ENCODE results near the gene RBL1. TPM values are rescaled to one million over a fixed set of nuclear protein-coding genes. Genes with fewer than 3 reads are reported as not detected.
"Not testable (repeated sequence)": the region's sequence is repeated elsewhere in the genome, so short reads cannot be mapped to it uniquely, and the experiment has no call there.

The RBL1 gene
- total RNA-seq, 2 donors from 2014 or later: 6.9 to 17.6 TPM

DNA sequence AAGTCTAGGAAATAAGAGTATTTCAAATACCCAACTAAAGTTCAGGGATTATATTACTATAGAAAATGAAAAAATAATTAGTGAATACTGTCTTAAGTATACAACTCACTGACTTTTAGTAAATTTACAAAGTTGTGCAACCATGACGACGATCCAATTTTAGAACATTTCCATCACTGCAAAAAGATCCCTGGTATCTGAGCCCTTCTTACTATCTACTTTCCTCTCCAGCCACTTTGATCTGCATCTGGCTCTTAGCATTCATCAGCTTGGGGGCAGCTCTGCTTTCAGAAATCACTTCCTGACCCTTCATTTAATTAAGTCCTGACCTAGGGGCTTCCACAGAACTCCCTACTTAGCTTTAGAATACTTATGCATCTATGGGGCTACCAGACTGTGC is 38.2 kb upstream of the RBL1 start:
- intact Hi-C loops (cut with DNase I): no loop called here
- H3K27ac ChIP-seq: no peak overlapping the region
- no peaks in the 10 kb centered on the region for H3K9me3 ChIP-seq
- H3K9ac ChIP-seq (ENCODE audit: low read depth in 2 of 2, low read length in 2 of 2): no peak overlapping the region
- no peaks in the 10 kb centered on the region for H3K36me3 ChIP-seq
- no peaks in the 10 kb centered on the region for H3K27me3 ChIP-seq
- H3K4me1 ChIP-seq: no peaks in the 10 kb centered on the region
- H3K4me3 ChIP-seq: no peak overlapping the region
- TF ChIP-seq, protein P1, sequence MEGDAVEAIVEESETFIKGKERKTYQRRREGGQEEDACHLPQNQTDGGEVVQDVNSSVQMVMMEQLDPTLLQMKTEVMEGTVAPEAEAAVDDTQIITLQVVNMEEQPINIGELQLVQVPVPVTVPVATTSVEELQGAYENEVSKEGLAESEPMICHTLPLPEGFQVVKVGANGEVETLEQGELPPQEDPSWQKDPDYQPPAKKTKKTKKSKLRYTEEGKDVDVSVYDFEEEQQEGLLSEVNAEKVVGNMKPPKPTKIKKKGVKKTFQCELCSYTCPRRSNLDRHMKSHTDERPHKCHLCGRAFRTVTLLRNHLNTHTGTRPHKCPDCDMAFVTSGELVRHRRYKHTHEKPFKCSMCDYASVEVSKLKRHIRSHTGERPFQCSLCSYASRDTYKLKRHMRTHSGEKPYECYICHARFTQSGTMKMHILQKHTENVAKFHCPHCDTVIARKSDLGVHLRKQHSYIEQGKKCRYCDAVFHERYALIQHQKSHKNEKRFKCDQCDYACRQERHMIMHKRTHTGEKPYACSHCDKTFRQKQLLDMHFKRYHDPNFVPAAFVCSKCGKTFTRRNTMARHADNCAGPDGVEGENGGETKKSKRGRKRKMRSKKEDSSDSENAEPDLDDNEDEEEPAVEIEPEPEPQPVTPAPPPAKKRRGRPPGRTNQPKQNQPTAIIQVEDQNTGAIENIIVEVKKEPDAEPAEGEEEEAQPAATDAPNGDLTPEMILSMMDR (IDR thresholded peaks at IDR 0.05): no peak
- no peak for DNase-seq

DNA sequence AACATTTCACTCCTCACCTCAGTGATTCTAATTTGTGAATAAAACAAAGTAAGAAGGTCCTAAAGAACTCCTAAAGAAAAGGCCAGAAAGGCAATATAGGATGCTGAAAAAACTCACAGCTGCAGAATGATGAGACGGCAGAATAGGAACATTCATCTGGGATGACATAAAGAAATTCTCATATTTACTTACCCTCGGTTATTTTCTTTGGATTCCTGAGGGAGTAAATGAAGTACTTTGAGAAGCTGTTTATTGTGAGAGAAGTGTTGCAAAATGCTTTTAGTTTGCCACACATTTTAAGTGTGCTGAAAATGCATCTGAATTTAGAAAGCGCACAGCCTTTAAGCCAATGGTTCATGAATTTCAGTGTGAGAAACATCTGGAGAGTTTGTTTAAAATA is 35.7 kb upstream of the RBL1 start:
- H3K4me1 ChIP-seq: no peaks in the 10 kb centered on the region
- H3K27ac ChIP-seq: no peak overlapping the region
- no peak overlapping the region for H3K4me3 ChIP-seq
- no peaks in the 10 kb centered on the region for H3K36me3 ChIP-seq
- no peak overlapping the region for H3K9ac ChIP-seq (ENCODE audit: low read depth in 2 of 2, low read length in 2 of 2)
- no peak for DNase-seq
- intact Hi-C loops (cut with DNase I): no loop called here
- no peaks in the 10 kb centered on the region for H3K27me3 ChIP-seq
- TF ChIP-seq, protein P1 (IDR thresholded peaks at IDR 0.05): no peak
- no peaks in the 10 kb centered on the region for H3K9me3 ChIP-seq

DNA sequence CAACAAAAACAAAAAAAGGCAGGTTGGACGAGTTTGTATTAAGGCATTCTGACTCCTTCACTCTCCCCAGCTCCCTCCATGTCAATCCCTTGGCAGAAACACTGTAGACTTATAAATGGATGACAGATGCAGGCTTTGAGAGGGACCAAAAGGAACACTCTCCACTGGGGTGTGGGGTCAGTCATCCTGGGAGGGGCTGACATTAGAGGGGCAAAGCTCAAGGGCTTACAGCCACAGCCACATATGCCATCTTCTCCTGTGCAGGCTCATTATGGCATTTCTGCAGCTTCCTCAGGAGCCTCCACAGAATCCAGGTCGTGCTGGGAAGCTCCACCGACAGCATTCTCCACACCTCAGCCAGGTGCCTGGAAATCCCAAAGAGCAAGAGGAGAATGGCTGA is 33.0 kb upstream of the RBL1 start:
- TF ChIP-seq, protein P1 (IDR thresholded peaks at IDR 0.05): no peak

DNA sequence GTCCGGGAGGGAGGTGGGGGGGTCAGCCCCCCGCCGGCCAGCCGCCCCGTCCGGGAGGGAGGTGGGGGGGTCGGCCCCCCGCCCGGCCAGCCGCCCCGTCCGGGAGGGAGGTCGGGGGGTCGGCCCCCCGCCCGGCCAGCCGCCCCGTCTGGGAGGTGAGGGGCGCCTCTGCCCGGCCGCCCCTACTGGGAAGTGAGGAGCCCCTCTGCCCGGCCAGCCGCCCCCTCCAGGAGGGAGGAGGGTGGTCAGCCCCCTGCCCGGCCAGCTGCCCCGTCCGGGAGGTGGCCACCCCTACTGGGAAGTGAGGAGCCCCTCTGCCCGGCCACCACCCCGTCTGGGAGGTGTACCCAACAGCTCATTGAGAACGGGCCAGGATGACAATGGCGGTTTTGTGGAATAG is 30.5 kb upstream of the RBL1 start:
- H3K9me3 ChIP-seq; intact Hi-C loops (cut with DNase I); H3K36me3 ChIP-seq; H3K4me3 ChIP-seq; H3K27ac ChIP-seq; H3K27me3 ChIP-seq; DNase-seq; H3K4me1 ChIP-seq; H3K9ac ChIP-seq (ENCODE audit: low read depth in 2 of 2, low read length in 2 of 2): not testable (repeated sequence)

More for the DNA sequence above, 33.0 kb upstream of the RBL1 start:
- H3K27ac ChIP-seq: no peak overlapping the region
- intact Hi-C loops (cut with DNase I): no loop called here
- H3K4me1 ChIP-seq: no peaks in the 10 kb centered on the region
- H3K9ac ChIP-seq (ENCODE audit: low read depth in 2 of 2, low read length in 2 of 2): no peak overlapping the region
- H3K9me3 ChIP-seq: no peaks in the 10 kb centered on the region
- no peak overlapping the region for H3K4me3 ChIP-seq
- no peaks in the 10 kb centered on the region for H3K27me3 ChIP-seq
- H3K36me3 ChIP-seq: no peaks in the 10 kb centered on the region
- DNase-seq: no peak

DNA sequence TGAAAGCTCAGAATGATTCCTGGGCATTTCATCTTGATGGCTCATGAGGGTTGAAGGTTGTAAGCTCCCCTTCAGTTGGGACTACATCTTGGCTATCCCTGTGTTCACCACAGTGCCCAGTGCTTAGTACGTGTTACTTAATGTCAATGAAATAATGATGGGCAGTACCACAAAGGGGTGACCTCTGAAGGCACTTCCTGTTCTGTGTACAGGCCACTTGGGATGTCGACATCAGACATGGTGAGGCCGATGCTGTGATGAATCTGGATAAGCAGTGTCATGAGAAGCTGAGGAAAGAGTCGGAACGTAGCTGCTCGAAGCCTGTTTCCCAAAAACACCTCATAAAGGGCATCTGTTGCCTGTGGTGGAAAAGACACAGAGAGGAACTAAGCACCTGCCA is 27.6 kb upstream of the RBL1 start:
- Histone ChIP-seq H3K36me3 (no peaks in the 10 kb centered on the region), H3K27me3 (no peaks in the 10 kb centered on the region), H3K9ac (ENCODE audit: low read depth in 2 of 2, low read length in 2 of 2) (no peak overlapping the region), H3K27ac (no peak overlapping the region), H3K9me3 (no peaks in the 10 kb centered on the region), H3K4me3 (no peak overlapping the region), H3K4me1 (no peaks in the 10 kb centered on the region)
- intact Hi-C loops (cut with DNase I): no loop called here
- TF ChIP-seq, protein P1 (IDR thresholded peaks at IDR 0.05): no peak
- DNase-seq: no peak

DNA sequence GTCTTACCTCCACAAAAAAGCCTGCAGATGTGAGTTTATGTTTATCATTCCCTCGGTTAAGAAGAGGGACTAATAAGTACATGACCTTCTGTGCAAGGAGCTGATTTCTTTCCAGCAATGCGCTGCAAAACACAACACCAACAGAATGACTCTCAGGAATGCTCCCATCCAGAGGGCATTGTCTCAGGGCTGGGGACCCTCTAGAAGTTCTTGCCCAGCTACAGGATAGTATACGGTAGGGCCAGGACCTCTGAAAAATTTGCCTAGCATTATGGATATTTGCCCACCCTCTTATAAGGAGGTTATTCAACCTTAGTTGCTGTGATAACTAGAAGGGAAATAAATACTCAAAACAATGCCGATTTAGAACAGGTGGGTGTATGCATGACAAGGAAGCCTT is 24.7 kb upstream of the RBL1 start:
- Histone ChIP-seq H3K4me1 (no peaks in the 10 kb centered on the region), H3K36me3 (no peaks in the 10 kb centered on the region), H3K27me3 (no peaks in the 10 kb centered on the region), H3K9me3 (no peaks in the 10 kb centered on the region), H3K4me3 (no peak overlapping the region), H3K27ac (no peak overlapping the region), H3K9ac (ENCODE audit: low read depth in 2 of 2, low read length in 2 of 2) (no peak overlapping the region)
- no peak for DNase-seq
- intact Hi-C loops (cut with DNase I): no loop called here
- TF ChIP-seq, protein P1 (IDR thresholded peaks at IDR 0.05): no peak
